ENCODE measurements around the gene BRPF1.

- TF ChIP-seq GATAD2B (conservative IDR thresholded peaks at IDR 0.05; ENCODE audit: low read depth) (peak; percentile 86), RELB (IDR thresholded peaks at IDR 0.05; ENCODE audit: low read depth) (peak; percentile 87), MAX (IDR thresholded peaks at IDR 0.05; ENCODE audit: low read depth, low read length) (no peak), WRNIP1 (IDR thresholded peaks at IDR 0.05; ENCODE audit: borderline replicate concordance, low read depth, low read length) (no peak), BRCA1 (IDR thresholded peaks at IDR 0.05; ENCODE audit: low read depth, low read length) (peak; percentile 89), EZH2 (IDR thresholded peaks at IDR 0.05; ENCODE audit: borderline replicate concordance, control insufficient read depth, low read depth, low read length) (no peak), CTCF (IDR thresholded peaks at IDR 0.05 in 2 of 3, conservative IDR thresholded peaks at IDR 0.05 in 1 of 3; ENCODE audit: control insufficient read depth in 2 of 3, extremely low read depth in 1 of 3, insufficient read depth in 1 of 3, low read depth in 3 of 3, low read length in 3 of 3) (no peak), SUZ12 (IDR thresholded peaks at IDR 0.05; ENCODE audit: unreplicated experiment) (no peak), ZBTB40 (IDR thresholded peaks at IDR 0.05; ENCODE audit: borderline replicate concordance) (peak; percentile 85; the same call in 1 of the 2 replicates), ATF3 (IDR thresholded peaks at IDR 0.05; ENCODE audit: borderline replicate concordance, extremely low read depth, low read depth, low read length) (no peak), ZNF24 (IDR thresholded peaks at IDR 0.05) (no peak), RCOR1 (conservative IDR thresholded peaks at IDR 0.05; ENCODE audit: low read depth, low read length) (peak; percentile 97), ZNF207 (IDR thresholded peaks at IDR 0.05; ENCODE audit: borderline replicate concordance) (peak; percentile 95; the same call in 1 of the 2 replicates)
- TF ChIP-seq, protein P1, sequence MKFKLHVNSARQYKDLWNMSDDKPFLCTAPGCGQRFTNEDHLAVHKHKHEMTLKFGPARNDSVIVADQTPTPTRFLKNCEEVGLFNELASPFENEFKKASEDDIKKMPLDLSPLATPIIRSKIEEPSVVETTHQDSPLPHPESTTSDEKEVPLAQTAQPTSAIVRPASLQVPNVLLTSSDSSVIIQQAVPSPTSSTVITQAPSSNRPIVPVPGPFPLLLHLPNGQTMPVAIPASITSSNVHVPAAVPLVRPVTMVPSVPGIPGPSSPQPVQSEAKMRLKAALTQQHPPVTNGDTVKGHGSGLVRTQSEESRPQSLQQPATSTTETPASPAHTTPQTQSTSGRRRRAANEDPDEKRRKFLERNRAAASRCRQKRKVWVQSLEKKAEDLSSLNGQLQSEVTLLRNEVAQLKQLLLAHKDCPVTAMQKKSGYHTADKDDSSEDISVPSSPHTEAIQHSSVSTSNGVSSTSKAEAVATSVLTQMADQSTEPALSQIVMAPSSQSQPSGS (IDR thresholded peaks at IDR 0.05; ENCODE audit: low read length) = no peak
Measured at GRCh38 chr3:9792405-9793160, 61.0 kb downstream of the BRPF1 start, which contains the start of the genes ARPC4 and TADA3.

Data from GM12878 (cell line).